22Rv1 (cell line): ENCODE results near the gene ATP8B4.

Source experiments
- ZFX ChIP-seq: fragments of 450-650 bp; IDR thresholded peaks from 2 replicates; pipeline ENCODE4 v1.6.1; 2017; ENCODE audit warnings: antibody characterized with exemption, borderline replicate concordance
- TF ChIP-seq, protein P1 (sequence below): fragments of 450-650 bp; IDR thresholded peaks from 2 replicates; pipeline ENCODE4 v1.5.1; 2017; ENCODE audit warnings: mild to moderate bottlenecking

DNA sequence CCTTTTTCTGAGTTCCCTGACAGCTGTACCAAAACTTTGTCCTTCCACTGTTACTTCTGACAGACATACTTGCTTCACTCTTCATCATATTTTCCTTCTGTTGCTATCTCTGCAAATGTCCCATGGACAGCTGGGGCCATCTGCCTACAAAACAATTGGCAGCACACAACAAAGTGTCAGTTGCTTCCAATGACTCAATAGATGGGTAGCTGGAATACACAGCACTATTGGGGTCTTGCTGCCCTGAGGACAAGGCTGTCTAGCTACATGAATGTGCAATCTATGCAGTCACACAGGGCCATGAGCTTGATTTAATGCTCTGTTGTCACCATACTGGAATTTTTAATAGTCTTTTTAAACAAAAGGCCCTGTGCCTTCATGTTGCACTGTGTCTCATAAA lies 305.4 kb downstream of the ATP8B4 start:
- TF ChIP-seq, protein P1, sequence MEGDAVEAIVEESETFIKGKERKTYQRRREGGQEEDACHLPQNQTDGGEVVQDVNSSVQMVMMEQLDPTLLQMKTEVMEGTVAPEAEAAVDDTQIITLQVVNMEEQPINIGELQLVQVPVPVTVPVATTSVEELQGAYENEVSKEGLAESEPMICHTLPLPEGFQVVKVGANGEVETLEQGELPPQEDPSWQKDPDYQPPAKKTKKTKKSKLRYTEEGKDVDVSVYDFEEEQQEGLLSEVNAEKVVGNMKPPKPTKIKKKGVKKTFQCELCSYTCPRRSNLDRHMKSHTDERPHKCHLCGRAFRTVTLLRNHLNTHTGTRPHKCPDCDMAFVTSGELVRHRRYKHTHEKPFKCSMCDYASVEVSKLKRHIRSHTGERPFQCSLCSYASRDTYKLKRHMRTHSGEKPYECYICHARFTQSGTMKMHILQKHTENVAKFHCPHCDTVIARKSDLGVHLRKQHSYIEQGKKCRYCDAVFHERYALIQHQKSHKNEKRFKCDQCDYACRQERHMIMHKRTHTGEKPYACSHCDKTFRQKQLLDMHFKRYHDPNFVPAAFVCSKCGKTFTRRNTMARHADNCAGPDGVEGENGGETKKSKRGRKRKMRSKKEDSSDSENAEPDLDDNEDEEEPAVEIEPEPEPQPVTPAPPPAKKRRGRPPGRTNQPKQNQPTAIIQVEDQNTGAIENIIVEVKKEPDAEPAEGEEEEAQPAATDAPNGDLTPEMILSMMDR: no peak
- no peak for TF ChIP-seq ZFX
